Measurements from ENCODE around the gene MYH9.
A peak's percentile ranks its signal among the peaks of the same experiment; 100 is the strongest.

Gene MYH9

DNA sequence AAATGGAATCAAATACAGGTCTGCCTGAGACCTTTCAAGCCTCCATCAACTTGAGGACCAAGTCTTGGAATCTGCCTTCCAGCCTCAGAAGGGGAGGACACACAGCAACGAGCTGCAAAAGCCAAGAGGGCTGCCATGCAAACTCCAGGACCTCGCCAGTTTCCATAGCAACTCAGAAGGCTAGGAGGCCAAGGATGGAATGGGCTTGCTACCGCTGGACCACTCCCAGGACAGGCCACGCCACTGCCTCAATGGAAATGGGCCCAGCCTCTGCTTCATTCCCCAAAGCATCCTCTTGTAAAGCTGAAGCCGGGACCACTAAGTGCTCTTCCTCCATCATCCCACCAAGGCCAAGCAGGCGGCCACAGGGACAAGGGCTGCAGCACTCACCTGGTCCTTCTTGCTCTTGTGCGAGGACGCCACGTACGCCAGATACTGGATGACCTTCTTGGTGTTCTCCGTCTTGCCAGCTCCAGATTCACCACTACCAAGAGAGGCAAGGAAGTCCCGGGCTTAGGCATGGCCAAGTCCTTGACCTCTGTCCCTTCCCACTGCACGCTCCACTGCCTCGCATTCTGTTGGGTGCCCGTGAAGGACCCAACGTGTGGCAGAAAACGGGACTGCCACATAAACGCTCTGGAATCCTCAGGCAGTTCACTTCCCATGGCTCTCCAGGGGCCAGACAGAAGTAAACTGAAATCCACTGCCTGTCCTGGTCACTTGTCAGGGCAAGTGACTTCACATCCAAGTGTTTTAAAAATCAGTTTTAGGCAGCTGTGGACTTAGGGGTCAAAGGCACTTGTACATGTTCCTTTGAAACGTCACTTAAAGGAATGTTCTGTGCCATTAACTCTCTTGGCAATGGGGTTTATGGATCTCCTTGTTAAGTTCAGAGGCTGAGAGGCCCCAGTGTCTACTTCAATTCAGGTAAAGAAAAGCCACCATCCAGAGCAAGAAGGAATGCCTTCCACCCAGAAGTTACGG, 61.3 kb downstream of the MYH9 start (continued):
- TF ChIP-seq, protein P1, sequence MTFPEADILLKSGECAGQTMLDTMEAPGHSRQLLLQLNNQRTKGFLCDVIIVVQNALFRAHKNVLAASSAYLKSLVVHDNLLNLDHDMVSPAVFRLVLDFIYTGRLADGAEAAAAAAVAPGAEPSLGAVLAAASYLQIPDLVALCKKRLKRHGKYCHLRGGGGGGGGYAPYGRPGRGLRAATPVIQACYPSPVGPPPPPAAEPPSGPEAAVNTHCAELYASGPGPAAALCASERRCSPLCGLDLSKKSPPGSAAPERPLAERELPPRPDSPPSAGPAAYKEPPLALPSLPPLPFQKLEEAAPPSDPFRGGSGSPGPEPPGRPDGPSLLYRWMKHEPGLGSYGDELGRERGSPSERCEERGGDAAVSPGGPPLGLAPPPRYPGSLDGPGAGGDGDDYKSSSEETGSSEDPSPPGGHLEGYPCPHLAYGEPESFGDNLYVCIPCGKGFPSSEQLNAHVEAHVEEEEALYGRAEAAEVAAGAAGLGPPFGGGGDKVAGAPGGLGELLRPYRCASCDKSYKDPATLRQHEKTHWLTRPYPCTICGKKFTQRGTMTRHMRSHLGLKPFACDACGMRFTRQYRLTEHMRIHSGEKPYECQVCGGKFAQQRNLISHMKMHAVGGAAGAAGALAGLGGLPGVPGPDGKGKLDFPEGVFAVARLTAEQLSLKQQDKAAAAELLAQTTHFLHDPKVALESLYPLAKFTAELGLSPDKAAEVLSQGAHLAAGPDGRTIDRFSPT (tag by site-specific recombination; IDR thresholded peaks at IDR 0.05): no peak
- TF ChIP-seq MYNN (tag by site-specific recombination; IDR thresholded peaks at IDR 0.05; ENCODE audit: borderline replicate concordance): no peak

DNA sequence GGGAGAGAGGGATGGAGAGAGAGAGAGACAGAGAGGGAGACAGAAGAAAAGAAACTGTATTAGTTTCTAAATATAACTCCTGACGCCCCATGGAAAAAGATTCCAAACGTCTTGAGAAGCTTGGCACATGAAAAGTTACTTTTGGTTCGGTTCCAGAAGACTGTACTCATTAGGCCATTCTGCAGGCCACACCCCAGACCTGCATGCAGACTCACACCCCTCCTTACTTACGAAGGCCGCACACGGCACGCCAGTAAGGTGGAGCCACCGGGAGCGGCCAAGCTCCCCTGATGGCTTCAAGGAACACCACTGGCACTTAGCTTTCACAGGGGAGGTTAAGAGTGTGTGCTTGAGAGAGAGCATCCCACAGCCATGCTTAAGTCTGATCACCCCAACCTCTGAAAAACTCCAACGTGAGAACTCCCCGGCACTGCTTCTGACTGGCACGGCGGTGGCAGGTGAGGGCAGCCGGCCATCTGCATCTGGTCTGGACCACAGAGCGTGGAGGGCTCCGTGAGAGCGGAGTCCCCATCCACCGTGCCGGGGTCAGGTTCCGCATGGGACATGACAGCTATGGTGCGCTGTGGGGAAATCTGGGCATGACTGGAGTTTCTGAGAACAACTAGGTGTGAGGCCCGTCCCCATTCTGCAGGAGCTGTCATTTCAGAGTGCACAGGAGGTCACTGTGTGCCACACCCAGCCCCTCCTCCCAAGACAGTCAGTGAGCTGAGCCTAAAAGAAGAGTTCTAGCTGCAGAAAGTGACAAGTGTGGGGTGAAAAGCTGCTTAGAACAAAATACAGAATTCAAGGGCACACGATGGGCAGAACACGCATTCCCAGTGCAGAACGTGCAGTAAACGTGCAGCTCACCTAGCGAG, 62.4 kb downstream of the MYH9 start:
- ChIA-PET POLR2A (interaction anchor here (1.2 to 2.2 kb wide), 2 partner anchors 10 to 63 kb away, joined by 3 to 9 read pairs; partner anchors contain the start of gene MYH9), CTCF (interaction anchor here (0.8 to 1.5 kb wide), 5 partner anchors 8 to 161 kb away, joined by 3 to 7 read pairs (median 5); no protein-coding TSS in a partner anchor)
- H3K4me3 ChIP-seq (ENCODE audit: low read depth, low read length): no peak overlapping the region
- no peaks in the 10 kb centered on the region for H3K9me3 ChIP-seq (ENCODE audit: control insufficient read depth, insufficient read depth, low read depth, low read length)
- peaks cover 0 to 91% of the 10 kb centered on the region in 2 experiments for H3K36me3 ChIP-seq (ENCODE audit: control insufficient read depth in 2 of 2, insufficient read depth in 1 of 2, low read length in 2 of 2)
- H3K4me1 ChIP-seq (ENCODE audit: control insufficient read depth, insufficient read depth, low read length): peaks cover 18% of the 10 kb centered on the region
- TF ChIP-seq, protein P2, sequence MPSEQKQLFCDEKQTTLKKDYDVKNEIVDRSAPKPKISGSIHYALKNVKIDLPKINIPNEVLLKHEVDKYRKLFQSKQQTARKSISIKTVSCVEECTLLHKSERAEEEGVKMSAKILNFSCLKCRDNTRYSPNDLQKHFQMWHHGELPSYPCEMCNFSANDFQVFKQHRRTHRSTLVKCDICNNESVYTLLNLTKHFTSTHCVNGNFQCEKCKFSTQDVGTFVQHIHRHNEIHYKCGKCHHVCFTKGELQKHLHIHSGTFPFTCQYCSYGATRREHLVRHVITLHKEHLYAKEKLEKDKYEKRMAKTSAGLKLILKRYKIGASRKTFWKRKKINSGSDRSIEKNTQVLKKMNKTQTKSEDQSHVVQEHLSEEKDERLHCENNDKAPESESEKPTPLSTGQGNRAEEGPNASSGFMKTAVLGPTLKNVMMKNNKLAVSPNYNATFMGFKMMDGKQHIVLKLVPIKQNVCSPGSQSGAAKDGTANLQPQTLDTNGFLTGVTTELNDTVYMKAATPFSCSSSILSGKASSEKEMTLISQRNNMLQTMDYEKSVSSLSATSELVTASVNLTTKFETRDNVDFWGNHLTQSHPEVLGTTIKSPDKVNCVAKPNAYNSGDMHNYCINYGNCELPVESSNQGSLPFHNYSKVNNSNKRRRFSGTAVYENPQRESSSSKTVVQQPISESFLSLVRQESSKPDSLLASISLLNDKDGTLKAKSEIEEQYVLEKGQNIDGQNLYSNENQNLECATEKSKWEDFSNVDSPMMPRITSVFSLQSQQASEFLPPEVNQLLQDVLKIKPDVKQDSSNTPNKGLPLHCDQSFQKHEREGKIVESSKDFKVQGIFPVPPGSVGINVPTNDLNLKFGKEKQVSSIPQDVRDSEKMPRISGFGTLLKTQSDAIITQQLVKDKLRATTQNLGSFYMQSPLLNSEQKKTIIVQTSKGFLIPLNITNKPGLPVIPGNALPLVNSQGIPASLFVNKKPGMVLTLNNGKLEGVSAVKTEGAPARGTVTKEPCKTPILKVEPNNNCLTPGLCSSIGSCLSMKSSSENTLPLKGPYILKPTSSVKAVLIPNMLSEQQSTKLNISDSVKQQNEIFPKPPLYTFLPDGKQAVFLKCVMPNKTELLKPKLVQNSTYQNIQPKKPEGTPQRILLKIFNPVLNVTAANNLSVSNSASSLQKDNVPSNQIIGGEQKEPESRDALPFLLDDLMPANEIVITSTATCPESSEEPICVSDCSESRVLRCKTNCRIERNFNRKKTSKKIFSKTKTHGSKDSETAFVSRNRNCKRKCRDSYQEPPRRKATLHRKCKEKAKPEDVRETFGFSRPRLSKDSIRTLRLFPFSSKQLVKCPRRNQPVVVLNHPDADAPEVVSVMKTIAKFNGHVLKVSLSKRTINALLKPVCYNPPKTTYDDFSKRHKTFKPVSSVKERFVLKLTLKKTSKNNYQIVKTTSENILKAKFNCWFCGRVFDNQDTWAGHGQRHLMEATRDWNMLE (tag by site-specific recombination; conservative IDR thresholded peaks at IDR 0.05; ENCODE audit: low read depth): no peak
- TF ChIP-seq KLF1 (tag by site-specific recombination; IDR thresholded peaks at IDR 0.05): peak; percentile 91
- TF ChIP-seq, protein P3, sequence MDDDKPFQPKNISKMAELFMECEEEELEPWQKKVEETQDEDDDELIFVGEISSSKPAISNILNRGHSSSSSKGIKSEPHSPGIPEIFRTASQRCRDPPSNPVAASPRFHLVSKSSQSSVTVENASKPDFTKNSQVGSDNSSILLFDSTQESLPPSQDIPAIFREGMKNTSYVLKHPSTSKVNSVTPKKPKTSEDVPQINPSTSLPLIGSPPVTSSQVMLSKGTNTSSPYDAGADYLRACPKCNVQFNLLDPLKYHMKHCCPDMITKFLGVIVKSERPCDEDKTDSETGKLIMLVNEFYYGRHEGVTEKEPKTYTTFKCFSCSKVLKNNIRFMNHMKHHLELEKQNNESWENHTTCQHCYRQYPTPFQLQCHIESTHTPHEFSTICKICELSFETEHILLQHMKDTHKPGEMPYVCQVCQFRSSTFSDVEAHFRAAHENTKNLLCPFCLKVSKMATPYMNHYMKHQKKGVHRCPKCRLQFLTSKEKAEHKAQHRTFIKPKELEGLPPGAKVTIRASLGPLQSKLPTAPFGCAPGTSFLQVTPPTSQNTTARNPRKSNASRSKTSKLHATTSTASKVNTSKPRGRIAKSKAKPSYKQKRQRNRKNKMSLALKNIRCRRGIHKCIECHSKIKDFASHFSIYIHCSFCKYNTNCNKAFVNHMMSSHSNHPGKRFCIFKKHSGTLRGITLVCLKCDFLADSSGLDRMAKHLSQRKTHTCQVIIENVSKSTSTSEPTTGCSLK (tag by site-specific recombination; IDR thresholded peaks at IDR 0.05): no peak
- TF ChIP-seq KLF7 (tag by site-specific recombination; IDR thresholded peaks at IDR 0.05; ENCODE audit: borderline replicate concordance): no peak
- TF ChIP-seq PRDM1 (tag by site-specific recombination; IDR thresholded peaks at IDR 0.05): 0 out of 2 replicates have a peak, but pooled peaks have one; percentile 20
- TF ChIP-seq, protein P4, sequence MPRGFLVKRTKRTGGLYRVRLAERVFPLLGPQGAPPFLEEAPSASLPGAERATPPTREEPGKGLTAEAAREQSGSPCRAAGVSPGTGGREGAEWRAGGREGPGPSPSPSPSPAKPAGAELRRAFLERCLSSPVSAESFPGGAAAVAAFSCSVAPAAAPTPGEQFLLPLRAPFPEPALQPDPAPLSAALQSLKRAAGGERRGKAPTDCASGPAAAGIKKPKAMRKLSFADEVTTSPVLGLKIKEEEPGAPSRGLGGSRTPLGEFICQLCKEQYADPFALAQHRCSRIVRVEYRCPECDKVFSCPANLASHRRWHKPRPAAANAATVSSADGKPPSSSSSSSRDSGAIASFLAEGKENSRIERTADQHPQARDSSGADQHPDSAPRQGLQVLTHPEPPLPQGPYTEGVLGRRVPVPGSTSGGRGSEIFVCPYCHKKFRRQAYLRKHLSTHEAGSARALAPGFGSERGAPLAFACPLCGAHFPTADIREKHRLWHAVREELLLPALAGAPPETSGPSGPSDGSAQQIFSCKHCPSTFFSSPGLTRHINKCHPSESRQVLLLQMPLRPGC (tag by site-specific recombination; IDR thresholded peaks at IDR 0.05): no peak
- TF ChIP-seq, protein P5, sequence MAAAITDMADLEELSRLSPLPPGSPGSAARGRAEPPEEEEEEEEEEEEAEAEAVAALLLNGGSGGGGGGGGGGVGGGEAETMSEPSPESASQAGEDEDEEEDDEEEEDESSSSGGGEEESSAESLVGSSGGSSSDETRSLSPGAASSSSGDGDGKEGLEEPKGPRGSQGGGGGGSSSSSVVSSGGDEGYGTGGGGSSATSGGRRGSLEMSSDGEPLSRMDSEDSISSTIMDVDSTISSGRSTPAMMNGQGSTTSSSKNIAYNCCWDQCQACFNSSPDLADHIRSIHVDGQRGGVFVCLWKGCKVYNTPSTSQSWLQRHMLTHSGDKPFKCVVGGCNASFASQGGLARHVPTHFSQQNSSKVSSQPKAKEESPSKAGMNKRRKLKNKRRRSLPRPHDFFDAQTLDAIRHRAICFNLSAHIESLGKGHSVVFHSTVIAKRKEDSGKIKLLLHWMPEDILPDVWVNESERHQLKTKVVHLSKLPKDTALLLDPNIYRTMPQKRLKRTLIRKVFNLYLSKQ (tag by site-specific recombination; IDR thresholded peaks at IDR 0.05; ENCODE audit: borderline replicate concordance): no peak
- TF ChIP-seq, protein P6, sequence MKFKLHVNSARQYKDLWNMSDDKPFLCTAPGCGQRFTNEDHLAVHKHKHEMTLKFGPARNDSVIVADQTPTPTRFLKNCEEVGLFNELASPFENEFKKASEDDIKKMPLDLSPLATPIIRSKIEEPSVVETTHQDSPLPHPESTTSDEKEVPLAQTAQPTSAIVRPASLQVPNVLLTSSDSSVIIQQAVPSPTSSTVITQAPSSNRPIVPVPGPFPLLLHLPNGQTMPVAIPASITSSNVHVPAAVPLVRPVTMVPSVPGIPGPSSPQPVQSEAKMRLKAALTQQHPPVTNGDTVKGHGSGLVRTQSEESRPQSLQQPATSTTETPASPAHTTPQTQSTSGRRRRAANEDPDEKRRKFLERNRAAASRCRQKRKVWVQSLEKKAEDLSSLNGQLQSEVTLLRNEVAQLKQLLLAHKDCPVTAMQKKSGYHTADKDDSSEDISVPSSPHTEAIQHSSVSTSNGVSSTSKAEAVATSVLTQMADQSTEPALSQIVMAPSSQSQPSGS (tag by site-specific recombination; IDR thresholded peaks at IDR 0.05; ENCODE audit: low read depth): no peak
- TF ChIP-seq ZFP41 (tag by site-specific recombination; IDR thresholded peaks at IDR 0.05; ENCODE audit: borderline replicate concordance): no peak
- TF ChIP-seq, protein P7, sequence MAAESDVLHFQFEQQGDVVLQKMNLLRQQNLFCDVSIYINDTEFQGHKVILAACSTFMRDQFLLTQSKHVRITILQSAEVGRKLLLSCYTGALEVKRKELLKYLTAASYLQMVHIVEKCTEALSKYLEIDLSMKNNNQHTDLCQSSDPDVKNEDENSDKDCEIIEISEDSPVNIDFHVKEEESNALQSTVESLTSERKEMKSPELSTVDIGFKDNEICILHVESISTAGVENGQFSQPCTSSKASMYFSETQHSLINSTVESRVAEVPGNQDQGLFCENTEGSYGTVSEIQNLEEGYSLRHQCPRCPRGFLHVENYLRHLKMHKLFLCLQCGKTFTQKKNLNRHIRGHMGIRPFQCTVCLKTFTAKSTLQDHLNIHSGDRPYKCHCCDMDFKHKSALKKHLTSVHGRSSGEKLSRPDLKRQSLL (tag by site-specific recombination; IDR thresholded peaks at IDR 0.05): no peak
- TF ChIP-seq ZNF132 (tag by site-specific recombination; IDR thresholded peaks at IDR 0.05; ENCODE audit: borderline replicate concordance): no peak
- no peak overlapping the region for H3K27ac ChIP-seq (ENCODE audit: extremely low read depth, low read depth, low read length)

Data from HEK293 (cell line).